Gastroesophageal sphincter (tissue), 4 donors: ENCODE data around the gene RIC3. TPM values are rescaled to one million over a fixed set of nuclear protein-coding genes. Genes with fewer than 3 reads are reported as not detected.

Source experiments
- ATAC-seq: fragments of 150-250 bp; one replicate; pipeline ENCODE4 v1.9.1; 2016; ENCODE audit warnings: mild to moderate bottlenecking, moderate library complexity
- H3K27ac ChIP-seq, 4 donors: fragments of 200-600 bp; sonication (generic) in 3 of 4; 1 replicate in 3 of 4; 2 replicates in 1 of 4; pipeline ENCODE4 v1.5.1; 2016 to 2019
- H3K27me3 ChIP-seq: fragments of 200-600 bp; sonication (generic); one replicate; pipeline ENCODE4 v1.5.1; 2019
- H3K36me3 ChIP-seq, 2 donors: fragments of 200-600 bp; sonication (generic); one replicate each; pipeline ENCODE4 v1.5.1; 2019; ENCODE audit warnings: control low read depth in 1 of 2
- H3K4me1 ChIP-seq, 3 donors: fragments of 200-600 bp; sonication (generic); 1 replicate in 2 of 3; 2 replicates in 1 of 3; pipeline ENCODE4 v1.5.1; 2016 to 2019; ENCODE audit warnings: control low read depth in 2 of 3
- H3K4me3 ChIP-seq, 2 donors: fragments of 200-600 bp; sonication (generic); one replicate each; pipeline ENCODE4 v1.5.1; 2019; ENCODE audit warnings: mild to moderate bottlenecking in 1 of 2, moderate library complexity in 1 of 2
- H3K9me3 ChIP-seq, 3 donors: fragments of 200-600 bp; sonication (generic); one replicate each; pipeline ENCODE4 v1.5.1; 2017 to 2019; ENCODE audit warnings: control low read depth in 2 of 3
- CTCF ChIP-seq, 4 experiments: fragments of 200-600 bp in 2 of 4; fragments of 450-650 bp in 2 of 4; sonication (generic) in 1 of 4; IDR thresholded peaks; one replicate each; pipeline ENCODE4 v1.5.1; 2017 to 2019; ENCODE audit warnings: antibody characterized with exemption in 4 of 4, mild to moderate bottlenecking in 2 of 4, moderate library complexity in 2 of 4
- EP300 ChIP-seq: sonication (generic); formaldehyde crosslinking; IDR thresholded peaks from one replicate; pipeline ENCODE4 v1.6.1; 2017; ENCODE audit warnings: antibody characterized with exemption, mild to moderate bottlenecking
- POLR2A ChIP-seq, 2 donors: fragments of 450-650 bp; IDR thresholded peaks; one replicate each; pipeline ENCODE4 v1.6.1; 2017; ENCODE audit warnings: antibody characterized with exemption in 2 of 2, mild to moderate bottlenecking in 2 of 2, moderate library complexity in 1 of 2
- POLR2AphosphoS5 ChIP-seq: sonication (generic); formaldehyde crosslinking; IDR thresholded peaks from one replicate; pipeline ENCODE4 v1.6.1; 2017; ENCODE audit warnings: antibody characterized with exemption
- WGBS, 2 donors: methylation state at CpG; one replicate each; pipeline ENCODE4 v1.1.5; 2018; ENCODE audit warnings: low coverage in 1 of 2; 5-methylcytosine and 5-hydroxymethylcytosine counted together
- total RNA-seq, 4 donors: library from RNA; depleted of rRNA; stranded (reverse); fragments of >200 nt; gene quantifications; one replicate each; pipeline ENCODE4 v1.1.0, GENCODE V29; 2016

The RIC3 gene
- 10 to 100 TPM; 13.6 to 33.2 (median 20.9) TPM for total RNA-seq

- Histone ChIP-seq H3K36me3 (no peaks in the 10 kb centered on the region), H3K4me3 (peak within 1 kb of the TSS; percentile 53 to 79), H3K4me1 (peaks cover 0 to 19% (median 9%) of the 10 kb centered on the region in 3 donors), H3K27ac (peak within 1 kb of the TSS in 3 of 4 donors; percentile 74 to 76 (median 75)), H3K9me3 (no peaks in the 10 kb centered on the region), H3K27me3 (peaks cover 27% of the 10 kb centered on the region)
- 1 to 2% methylated on average over 8 to 25 of the region's 62 CpGs for WGBS, 2 donors
- TF ChIP-seq CTCF (IDR thresholded peaks at IDR 0.05) (peak in 1 of 4 experiments; percentile 19), EP300 (no peak), POLR2AphosphoS5 (peak; percentile 59), POLR2A (IDR thresholded peaks at IDR 0.05) (no peak)
- peak; percentile 78 for ATAC-seq
Measured at GRCh38 chr11:8168485-8169257, at the start of gene RIC3. Gene RIC3, minus strand, starts transcription at chr11:8169025. Its CDS starts 36 bp downstream, at chr11:8168989.

- ATAC-seq = no peak
- H3K36me3 ChIP-seq = no peaks in the 10 kb centered on the region
Measured at GRCh38 chr11:8218409-8218808, 49.6 kb upstream of the RIC3 start.

DNA sequence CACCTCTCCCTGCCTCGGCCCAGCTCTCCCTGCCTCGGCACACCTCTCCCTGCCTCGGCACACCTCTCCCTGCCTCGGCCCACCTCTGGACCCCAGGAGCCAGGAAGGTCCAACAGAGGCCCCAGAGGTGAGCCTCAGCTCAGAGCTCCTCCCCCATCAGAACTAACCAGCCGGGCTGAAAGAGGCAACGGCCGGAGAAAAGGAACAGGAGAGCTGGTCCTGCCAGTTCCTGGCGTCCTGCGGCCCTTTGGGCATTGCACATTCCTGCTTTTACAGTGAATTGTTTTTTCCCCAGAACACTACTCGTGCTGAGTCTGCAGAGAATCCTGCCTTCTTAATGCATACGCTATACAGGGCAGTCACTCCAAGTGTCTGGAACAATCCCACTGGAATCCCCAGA lies 49.1 kb upstream of the RIC3 start:
- H3K27me3 ChIP-seq = no peaks in the 10 kb centered on the region
- ATAC-seq = no peak
- no peak overlapping the region for H3K4me3 ChIP-seq
- no peak overlapping the region for H3K27ac ChIP-seq
- no peaks in the 10 kb centered on the region for H3K4me1 ChIP-seq
- WGBS, 2 donors = no CpG with 5 or more reads among the region's 11 CpGs
- no peaks in the 10 kb centered on the region for H3K36me3 ChIP-seq
- TF ChIP-seq POLR2AphosphoS5 (no peak), POLR2A (IDR thresholded peaks at IDR 0.05) (no peak), EP300 (no peak), CTCF (IDR thresholded peaks at IDR 0.05) (no peak)
- no peaks in the 10 kb centered on the region for H3K9me3 ChIP-seq

More at GRCh38 chr11:8218409-8218808, 49.6 kb upstream of the RIC3 start:
- no peaks in the 10 kb centered on the region for H3K27me3 ChIP-seq
- no peak overlapping the region for H3K27ac ChIP-seq
- H3K4me1 ChIP-seq = no peaks in the 10 kb centered on the region
- no peak overlapping the region for H3K4me3 ChIP-seq
- WGBS, 2 donors = 90 to 100% methylated on average over 1 to 3 of the region's 4 CpGs
- TF ChIP-seq EP300 (no peak), POLR2AphosphoS5 (no peak), CTCF (IDR thresholded peaks at IDR 0.05) (no peak), POLR2A (IDR thresholded peaks at IDR 0.05) (no peak)
- H3K9me3 ChIP-seq = no peaks in the 10 kb centered on the region

DNA sequence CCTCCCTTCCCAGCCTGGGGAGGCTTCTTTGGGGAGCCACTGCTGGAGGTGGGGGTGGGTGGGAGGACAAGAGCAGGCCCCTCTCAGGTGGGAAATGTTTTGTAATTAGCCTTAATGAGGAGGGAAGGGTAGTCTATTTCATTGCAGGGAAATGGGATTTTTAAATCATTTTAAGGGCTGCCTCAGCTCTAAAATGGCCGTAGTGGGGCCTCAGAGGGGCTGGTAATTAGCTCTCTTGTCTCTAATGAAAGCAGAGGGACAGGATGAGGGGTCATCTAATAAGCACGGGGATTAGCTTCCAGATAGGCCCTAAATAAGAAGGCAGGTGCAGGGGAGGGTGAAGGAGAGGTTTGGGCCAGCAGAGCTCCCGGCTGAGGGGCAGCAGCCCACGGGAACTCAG lies 48.3 kb upstream of the RIC3 start:
- WGBS, 2 donors = 100% methylated on average over 1 of the region's 4 CpGs; no CpG with 5 or more reads in 1 of the 2 donors
- TF ChIP-seq POLR2AphosphoS5 = no peak
- no peak for TF ChIP-seq EP300
- no peak for TF ChIP-seq CTCF (IDR thresholded peaks at IDR 0.05)
- H3K27ac ChIP-seq = no peak overlapping the region
- no peak overlapping the region for H3K4me3 ChIP-seq
- H3K36me3 ChIP-seq = no peaks in the 10 kb centered on the region
- H3K27me3 ChIP-seq = no peaks in the 10 kb centered on the region
- H3K9me3 ChIP-seq = no peaks in the 10 kb centered on the region
- ATAC-seq = no peak
- H3K4me1 ChIP-seq = no peaks in the 10 kb centered on the region

- Histone ChIP-seq H3K36me3 (no peaks in the 10 kb centered on the region), H3K27me3 (peaks cover 12% of the 10 kb centered on the region), H3K4me3 (no peak overlapping the region), H3K27ac (no peak overlapping the region), H3K4me1 (no peaks in the 10 kb centered on the region), H3K9me3 (no peaks in the 10 kb centered on the region)
- 62 to 80% methylated on average over 2 to 4 of the region's 4 CpGs for WGBS, 2 donors
- ATAC-seq = no peak
- TF ChIP-seq CTCF (IDR thresholded peaks at IDR 0.05) = no peak
Measured at GRCh38 chr11:8213376-8213775, 44.6 kb upstream of the RIC3 start.
